Breast epithelium (tissue), 4 donors: ENCODE data around the gene ZNRF4. TPM values are rescaled to one million over a fixed set of nuclear protein-coding genes. Genes with fewer than 3 reads are reported as not detected.

Experiments
- DNase-seq, 2 donors: peaks; one replicate each; pipeline ENCODE4 v3.0.0-alpha.2; 2019; ENCODE audit warnings: low spot score in 2 of 2
- H3K27ac ChIP-seq, 2 donors: fragments of 200-600 bp; sonication (generic) in 1 of 2; one replicate each; pipeline ENCODE4 v1.5.1; 2016 to 2019; ENCODE audit warnings: mild to moderate bottlenecking in 1 of 2
- H3K27me3 ChIP-seq, 2 donors: fragments of 200-600 bp; sonication (generic) in 1 of 2; one replicate each; pipeline versions ENCODE4 v1.5.1 to v1.6.0; 2017 to 2019; ENCODE audit warnings: control low read depth in 1 of 2, mild to moderate bottlenecking in 1 of 2
- H3K36me3 ChIP-seq: fragments of 200-600 bp; one replicate; pipeline ENCODE4 v1.5.1; 2019
- H3K4me1 ChIP-seq, 2 donors: fragments of 200-600 bp; sonication (generic); one replicate each; pipeline ENCODE4 v1.5.1; 2016 to 2019; ENCODE audit warnings: control low read depth in 1 of 2
- H3K4me3 ChIP-seq, 3 donors: fragments of 200-600 bp; sonication (generic); 1 replicate in 2 of 3; 2 replicates in 1 of 3; pipeline ENCODE4 v1.5.1; 2016 to 2019; ENCODE audit warnings: mild to moderate bottlenecking in 3 of 3, moderate library complexity in 2 of 3
- H3K9me3 ChIP-seq, 2 donors: fragments of 200-600 bp; sonication (generic) in 1 of 2; one replicate each; pipeline ENCODE4 v1.5.1; 2016 to 2019; ENCODE audit warnings: control low read depth in 1 of 2
- POLR2A ChIP-seq: fragments of 450-650 bp; IDR thresholded peaks from one replicate; pipeline ENCODE4 v1.6.1; 2016; ENCODE audit warnings: antibody characterized with exemption, mild to moderate bottlenecking, moderate library complexity
- POLR2AphosphoS5 ChIP-seq, 3 donors: sonication (generic); formaldehyde crosslinking; IDR thresholded peaks; one replicate each; pipeline ENCODE4 v1.6.1; 2017; ENCODE audit warnings: antibody characterized with exemption in 3 of 3
- intact Hi-C: fragments of 100-400 bp; cut with DNase I; formaldehyde crosslinking; loops from one replicate; pipeline ENCODE4 v1.15.1; 2023; ENCODE audit warnings: low total_unique reads
- total RNA-seq, 3 donors: library from RNA; depleted of rRNA; stranded (reverse); fragments of >200 nt; gene quantifications; one replicate each; pipeline ENCODE4 v1.1.0, GENCODE V29; 2016
- TF ChIP-seq, protein P1 (sequence below), 3 donors: fragments of 450-650 bp; IDR thresholded peaks; one replicate each; pipeline ENCODE4 v1.5.1; 2016 to 2017; ENCODE audit warnings: antibody characterized with exemption in 3 of 3, mild to moderate bottlenecking in 3 of 3, moderate library complexity in 3 of 3

Gene ZNRF4
- total RNA-seq, 3 donors from 2014 or later = not detected

DNA sequence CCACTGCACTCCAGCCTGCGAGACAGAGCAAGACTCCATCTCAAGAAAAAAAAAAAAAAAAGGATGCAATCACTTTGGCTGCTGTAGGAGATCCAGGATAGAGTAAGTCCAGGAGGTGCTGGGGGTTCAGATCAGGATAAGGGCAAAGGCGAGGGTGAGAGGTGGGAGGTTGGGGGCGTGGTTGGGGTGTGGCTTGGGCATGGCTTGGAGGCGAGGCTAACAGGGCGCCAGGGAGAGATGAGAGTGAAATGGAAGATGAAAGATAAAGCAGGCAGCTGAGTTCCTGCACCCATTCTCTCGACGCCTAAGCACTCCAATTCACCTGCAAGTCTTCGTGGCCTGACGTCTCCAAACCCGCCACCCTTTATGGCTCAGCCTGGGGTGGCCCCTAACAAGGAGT lies 25.0 kb upstream of the ZNRF4 start:
- H3K27me3 ChIP-seq = peaks cover 0 to 18% of the 10 kb centered on the region in 2 donors
- no peaks in the 10 kb centered on the region for H3K4me1 ChIP-seq
- H3K4me3 ChIP-seq = no peak overlapping the region
- intact Hi-C loops = no loop called here
- no peak overlapping the region for H3K27ac ChIP-seq
- TF ChIP-seq, protein P1, sequence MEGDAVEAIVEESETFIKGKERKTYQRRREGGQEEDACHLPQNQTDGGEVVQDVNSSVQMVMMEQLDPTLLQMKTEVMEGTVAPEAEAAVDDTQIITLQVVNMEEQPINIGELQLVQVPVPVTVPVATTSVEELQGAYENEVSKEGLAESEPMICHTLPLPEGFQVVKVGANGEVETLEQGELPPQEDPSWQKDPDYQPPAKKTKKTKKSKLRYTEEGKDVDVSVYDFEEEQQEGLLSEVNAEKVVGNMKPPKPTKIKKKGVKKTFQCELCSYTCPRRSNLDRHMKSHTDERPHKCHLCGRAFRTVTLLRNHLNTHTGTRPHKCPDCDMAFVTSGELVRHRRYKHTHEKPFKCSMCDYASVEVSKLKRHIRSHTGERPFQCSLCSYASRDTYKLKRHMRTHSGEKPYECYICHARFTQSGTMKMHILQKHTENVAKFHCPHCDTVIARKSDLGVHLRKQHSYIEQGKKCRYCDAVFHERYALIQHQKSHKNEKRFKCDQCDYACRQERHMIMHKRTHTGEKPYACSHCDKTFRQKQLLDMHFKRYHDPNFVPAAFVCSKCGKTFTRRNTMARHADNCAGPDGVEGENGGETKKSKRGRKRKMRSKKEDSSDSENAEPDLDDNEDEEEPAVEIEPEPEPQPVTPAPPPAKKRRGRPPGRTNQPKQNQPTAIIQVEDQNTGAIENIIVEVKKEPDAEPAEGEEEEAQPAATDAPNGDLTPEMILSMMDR (IDR thresholded peaks at IDR 0.05) = no peak
- TF ChIP-seq POLR2AphosphoS5 (IDR thresholded peaks at IDR 0.05) (no peak), POLR2A (no peak)
- no peak for DNase-seq
- H3K9me3 ChIP-seq = no peaks in the 10 kb centered on the region
- no peaks in the 10 kb centered on the region for H3K36me3 ChIP-seq

DNA sequence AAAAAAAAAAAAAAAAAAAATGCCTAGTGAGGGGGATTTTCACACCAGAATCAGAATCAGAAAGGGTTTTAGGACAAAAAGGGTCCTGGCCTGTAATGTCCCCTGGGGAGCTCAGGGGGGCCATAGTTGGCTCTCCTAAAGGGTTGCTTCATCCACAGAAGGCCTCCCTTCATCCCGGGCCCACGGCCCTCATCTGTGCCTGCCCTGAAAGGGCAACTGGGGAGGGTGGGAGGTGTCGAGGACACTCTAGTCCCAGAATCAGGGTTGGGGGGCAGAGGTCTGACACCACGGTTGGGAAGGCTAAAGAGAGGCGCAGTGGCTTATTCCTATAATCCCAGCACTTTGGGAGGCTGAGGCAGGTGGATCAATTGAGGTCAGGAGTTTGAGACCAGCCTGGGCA lies 22.5 kb upstream of the ZNRF4 start:
- H3K27ac ChIP-seq = no peak overlapping the region
- H3K9me3 ChIP-seq = no peaks in the 10 kb centered on the region
- intact Hi-C loops = no loop called here
- H3K36me3 ChIP-seq = no peaks in the 10 kb centered on the region
- H3K4me3 ChIP-seq = no peak overlapping the region
- H3K4me1 ChIP-seq = no peaks in the 10 kb centered on the region
- peaks cover 0 to 14% of the 10 kb centered on the region in 2 donors for H3K27me3 ChIP-seq
- no peak for DNase-seq
- no peak for TF ChIP-seq POLR2AphosphoS5 (IDR thresholded peaks at IDR 0.05)
- TF ChIP-seq POLR2A = no peak
- TF ChIP-seq, protein P1 (IDR thresholded peaks at IDR 0.05) = no peak

DNA sequence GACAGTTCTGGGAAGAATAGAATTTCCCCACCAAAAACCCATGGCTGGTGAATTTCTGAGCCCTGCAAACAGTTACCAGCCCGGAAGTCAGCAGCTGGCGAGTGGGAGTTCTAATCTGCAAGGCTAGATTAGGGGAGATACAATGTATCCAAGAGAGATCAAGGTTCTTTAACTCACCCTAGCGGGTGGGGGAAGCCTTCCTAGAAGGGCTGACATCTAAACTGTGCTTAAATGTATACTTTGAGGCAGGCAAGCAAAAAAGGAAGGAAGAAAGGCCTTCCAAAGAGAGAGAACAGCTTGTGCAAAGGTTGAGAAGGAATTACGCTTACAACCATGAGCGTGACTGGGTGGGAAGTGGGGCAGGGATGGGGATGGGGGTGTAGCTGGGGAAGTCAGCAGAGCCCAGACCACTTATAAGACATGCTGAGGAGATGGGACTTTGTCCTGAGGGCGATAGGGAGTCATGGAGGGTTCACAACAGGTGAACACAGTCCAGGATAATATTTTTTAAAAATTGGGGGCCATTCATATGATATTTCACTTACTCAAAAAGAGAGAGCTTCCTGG lies 20.8 kb upstream of the ZNRF4 start:
- intact Hi-C loops = no loop called here
- H3K27me3 ChIP-seq = peaks cover 0 to 24% of the 10 kb centered on the region in 2 donors

DNA sequence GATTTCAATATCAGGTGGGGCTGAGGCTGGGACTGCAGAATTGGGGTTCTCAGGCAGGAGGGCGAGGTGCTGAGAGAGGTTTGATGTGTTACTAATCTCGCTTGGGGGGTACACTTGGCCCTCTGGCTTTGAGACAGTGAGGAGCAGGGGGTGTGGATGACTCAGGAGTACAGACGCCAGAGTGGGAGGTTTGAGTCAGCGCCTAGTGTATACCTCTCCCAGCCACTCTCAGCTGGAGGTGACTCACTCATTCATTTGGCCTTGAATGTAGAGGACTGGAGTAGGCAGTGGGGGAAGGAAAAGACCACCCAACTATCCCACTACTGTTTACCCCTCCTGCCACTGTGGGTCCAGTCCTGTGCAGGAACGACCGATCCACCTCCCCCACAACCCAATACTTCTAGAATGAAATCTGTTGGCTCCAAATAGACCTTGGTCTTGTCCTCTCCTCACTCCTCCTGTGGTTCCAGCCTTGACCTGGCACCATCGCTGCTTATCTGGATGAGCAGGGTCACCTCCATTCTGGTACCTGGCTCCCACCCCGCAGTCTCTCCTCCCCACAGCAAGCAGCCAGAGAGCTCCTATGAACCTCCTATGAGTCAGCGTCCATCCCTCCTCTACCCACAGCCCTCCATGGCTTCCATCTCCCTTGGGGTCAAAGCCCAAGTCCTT lies 20.1 kb upstream of the ZNRF4 start:
- Histone ChIP-seq H3K4me3 (no peak overlapping the region), H3K4me1 (no peaks in the 10 kb centered on the region), H3K27me3 (peaks cover 0 to 26% of the 10 kb centered on the region in 2 donors), H3K27ac (no peak overlapping the region), H3K9me3 (no peaks in the 10 kb centered on the region), H3K36me3 (no peaks in the 10 kb centered on the region)
- intact Hi-C loops = no loop called here
- TF ChIP-seq, protein P1 (IDR thresholded peaks at IDR 0.05) = no peak
- no peak for TF ChIP-seq POLR2AphosphoS5 (IDR thresholded peaks at IDR 0.05)
- no peak for TF ChIP-seq POLR2A
- DNase-seq = no peak

More for the DNA sequence above, 20.8 kb upstream of the ZNRF4 start:
- TF ChIP-seq POLR2AphosphoS5 (IDR thresholded peaks at IDR 0.05) = no peak
- TF ChIP-seq, protein P1 (IDR thresholded peaks at IDR 0.05) = no peak
- TF ChIP-seq POLR2A = no peak
- H3K9me3 ChIP-seq = no peaks in the 10 kb centered on the region
- H3K4me3 ChIP-seq = no peak overlapping the region
- no peaks in the 10 kb centered on the region for H3K4me1 ChIP-seq
- no peak overlapping the region for H3K27ac ChIP-seq
- no peak for DNase-seq
- H3K36me3 ChIP-seq = no peaks in the 10 kb centered on the region

DNA sequence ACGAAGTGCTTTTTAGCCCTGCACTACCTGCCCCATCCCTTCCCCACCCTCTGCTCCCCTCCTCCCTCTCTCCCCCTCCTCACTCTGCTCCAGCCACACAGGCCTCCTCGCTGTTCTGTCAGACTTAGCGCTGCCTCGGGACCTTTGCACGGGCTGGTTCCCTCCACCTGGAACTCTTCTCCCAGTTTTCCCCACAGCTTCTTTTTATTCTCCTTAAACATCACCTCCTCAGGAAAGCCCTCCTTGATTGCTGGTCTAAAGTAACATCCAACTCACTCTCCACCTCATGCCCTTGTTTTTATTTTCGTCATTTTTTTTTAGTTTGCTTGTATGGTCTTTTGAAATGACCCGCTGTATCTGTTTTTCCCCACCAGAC lies 19.6 kb upstream of the ZNRF4 start:
- intact Hi-C loops = no loop called here
- TF ChIP-seq POLR2A (no peak), POLR2AphosphoS5 (IDR thresholded peaks at IDR 0.05) (no peak)
- TF ChIP-seq, protein P1 (IDR thresholded peaks at IDR 0.05) = no peak
- no peak overlapping the region for H3K27ac ChIP-seq
- DNase-seq = no peak
- peaks cover 0 to 26% of the 10 kb centered on the region in 2 donors for H3K27me3 ChIP-seq
- no peaks in the 10 kb centered on the region for H3K9me3 ChIP-seq
- H3K4me3 ChIP-seq = no peak overlapping the region
- H3K4me1 ChIP-seq = no peaks in the 10 kb centered on the region
- H3K36me3 ChIP-seq = no peaks in the 10 kb centered on the region
